PFSK-1 (cell line): ENCODE data around the gene KCNQ1OT1.

Source experiments
- FOXP2 ChIP-seq: optimal IDR thresholded peaks from 2 replicates; pipeline ENCODE3; 2011; ENCODE audit warnings: borderline replicate concordance, control low read depth, inconsistent platforms; ENCODE audit not compliant: insufficient read depth; ENCODE audit errors: extremely low read length, extremely low read depth
- POLR2AphosphoS5 ChIP-seq: IDR thresholded peaks from 2 replicates; pipeline ENCODE4 v1.6.1; 2012; ENCODE audit warnings: low read depth, mild to moderate bottlenecking, control low read depth, low read length, moderate library complexity
- REST ChIP-seq, 2 experiments: IDR thresholded peaks; 2 replicates each; pipeline versions ENCODE4 v1.6.1 to v1.8.0; 2011 to 2012; ENCODE audit warnings: low read depth in 2 of 2, low read length in 2 of 2, control low read depth in 1 of 2, inconsistent platforms in 1 of 2, mild to moderate bottlenecking in 1 of 2, moderate library complexity in 1 of 2; ENCODE audit not compliant: insufficient read depth in 1 of 2
- SIN3A ChIP-seq: IDR thresholded peaks from 2 replicates; pipeline ENCODE4 v1.6.1; 2012; ENCODE audit warnings: mild to moderate bottlenecking, low read length, moderate library complexity, borderline replicate concordance; ENCODE audit not compliant: insufficient read depth
- TAF1 ChIP-seq: IDR thresholded peaks from 2 replicates; pipeline ENCODE4 v1.6.1; 2012; ENCODE audit warnings: low read length, control low read depth, borderline replicate concordance; ENCODE audit not compliant: insufficient read depth

KCNQ1OT1 gene

GRCh38 chr11:2653930-2654739 lies 45.7 kb downstream of the KCNQ1OT1 start:
- TF ChIP-seq FOXP2 (no peak), REST (IDR thresholded peaks at IDR 0.05; ENCODE audit: insufficient read depth in 1 of 2, low read depth in 2 of 2, low read length in 2 of 2) (no peak), POLR2AphosphoS5 (no peak), TAF1 (no peak), SIN3A (no peak)

GRCh38 chr11:2653198-2653551 lies 46.6 kb downstream of the KCNQ1OT1 start:
- no peak for TF ChIP-seq FOXP2
- no peak for TF ChIP-seq SIN3A
- TF ChIP-seq POLR2AphosphoS5, result no peak
- no peak for TF ChIP-seq TAF1
- TF ChIP-seq REST (IDR thresholded peaks at IDR 0.05; ENCODE audit: insufficient read depth in 1 of 2, low read depth in 2 of 2, low read length in 2 of 2), result no peak

GRCh38 chr11:2652333-2653197 lies 47.2 kb downstream of the KCNQ1OT1 start:
- TF ChIP-seq TAF1 (no peak), REST (IDR thresholded peaks at IDR 0.05; ENCODE audit: insufficient read depth in 1 of 2, low read depth in 2 of 2, low read length in 2 of 2) (no peak)

- TF ChIP-seq TAF1 (no peak), REST (IDR thresholded peaks at IDR 0.05; ENCODE audit: insufficient read depth in 1 of 2, low read depth in 2 of 2, low read length in 2 of 2) (no peak), POLR2AphosphoS5 (no peak), FOXP2 (no peak), SIN3A (no peak)
Measured at GRCh38 chr11:2651826-2652271, 47.9 kb downstream of the KCNQ1OT1 start.
